GM19035 (cell line): Measurements from ENCODE around the gene SZRD1.

Experiments used
- ATAC-seq: cut with Tn5 transposase; IDR thresholded peaks from one replicate; pipeline ENCODE4 v1.9.1; 2021; ENCODE audit not compliant: unreplicated experiment

The SZRD1 gene

GRCh38 chr1:16367258-16367967, 371 bp downstream of the SZRD1 start:
- peak; percentile 65 for ATAC-seq

GRCh38 chr1:16367968-16368890, 1.2 kb downstream of the SZRD1 start:
- no peak for ATAC-seq

GRCh38 chr1:16369821-16370220, 2.8 kb downstream of the SZRD1 start:
- ATAC-seq: no peak

GRCh38 chr1:16371725-16372124, 4.7 kb downstream of the SZRD1 start:
- ATAC-seq: no peak

- ATAC-seq: no peak
Observed at GRCh38 chr1:16372535-16373285, 5.7 kb downstream of the SZRD1 start.

GRCh38 chr1:16374266-16374665, 7.2 kb downstream of the SZRD1 start:
- no peak for ATAC-seq

- ATAC-seq: no peak
Observed at GRCh38 chr1:16375521-16376340, 8.7 kb downstream of the SZRD1 start.

GRCh38 chr1:16376971-16377370, 9.9 kb downstream of the SZRD1 start:
- no peak for ATAC-seq

GRCh38 chr1:16378443-16378842, 11.4 kb downstream of the SZRD1 start:
- ATAC-seq: no peak

- no peak for ATAC-seq
Observed at GRCh38 chr1:16380868-16381267, 13.8 kb downstream of the SZRD1 start.

- no peak for ATAC-seq
Observed at GRCh38 chr1:16383888-16384287, 16.8 kb downstream of the SZRD1 start.

GRCh38 chr1:16385659-16386453, 18.8 kb downstream of the SZRD1 start:
- ATAC-seq: no peak

- ATAC-seq: no peak
Observed at GRCh38 chr1:16386454-16387113, 19.5 kb downstream of the SZRD1 start.

- peak; percentile 42 for ATAC-seq
Observed at GRCh38 chr1:16387201-16388188, 20.5 kb downstream of the SZRD1 start.

GRCh38 chr1:16391411-16391810, 24.4 kb downstream of the SZRD1 start:
- no peak for ATAC-seq

- no peak for ATAC-seq
Observed at GRCh38 chr1:16392740-16393569, 25.9 kb downstream of the SZRD1 start.
